Mesendoderm (in vitro differentiated cells): ENCODE results near the gene TRIM67. TPM values are rescaled to one million over a fixed set of nuclear protein-coding genes. Genes with fewer than 3 reads are reported as not detected.

ENCODE experiments used
- DNase-seq: peaks from one replicate; pipeline ENCODE4 v3.0.0; 2013
- H2AK5ac ChIP-seq: 2 replicates; pipeline ENCODE4 v1.6.1; 2013; ENCODE audit warnings: low read length, inconsistent platforms
- H2BK120ac ChIP-seq: 2 replicates; pipeline ENCODE4 v1.6.1; 2013; ENCODE audit warnings: low read depth, mild to moderate bottlenecking, low read length, moderate library complexity, mixed read lengths
- H2BK15ac ChIP-seq: replicated peaks from 2 replicates; pipeline ENCODE4 v1.6.1; 2013; ENCODE audit warnings: low read depth, mild to moderate bottlenecking, moderate library complexity
- H2BK5ac ChIP-seq: 2 replicates; pipeline ENCODE4 v1.6.1; 2013; ENCODE audit warnings: low read length, inconsistent platforms
- H3K18ac ChIP-seq: 2 replicates; pipeline ENCODE4 v1.6.1; 2013; ENCODE audit warnings: mild to moderate bottlenecking, low read length, mixed read lengths
- H3K23ac ChIP-seq: one replicate; pipeline ENCODE4 v1.6.1; 2013; ENCODE audit warnings: low read length
- H3K27ac ChIP-seq: 2 replicates; pipeline ENCODE4 v1.5.1; 2013; ENCODE audit warnings: low read depth, mild to moderate bottlenecking, inconsistent platforms, low read length, moderate library complexity
- H3K27me3 ChIP-seq: 2 replicates; pipeline ENCODE4 v1.6.1; 2013; ENCODE audit warnings: low read length, control low read depth, mild to moderate bottlenecking, inconsistent platforms; ENCODE audit not compliant: insufficient read depth, poor library complexity
- H3K36me3 ChIP-seq: 2 replicates; pipeline ENCODE4 v1.6.1; 2013; ENCODE audit warnings: low read length, inconsistent platforms; ENCODE audit not compliant: control insufficient read depth, insufficient read depth
- H3K4ac ChIP-seq: one replicate; pipeline ENCODE4 v1.6.1; 2013; ENCODE audit warnings: low read depth, mild to moderate bottlenecking, low read length, moderate library complexity
- H3K4me1 ChIP-seq: 2 replicates; pipeline ENCODE4 v1.6.1; 2013; ENCODE audit warnings: low read depth, low read length, inconsistent platforms; ENCODE audit not compliant: control insufficient read depth
- H3K4me2 ChIP-seq: 2 replicates; pipeline ENCODE4 v1.6.1; 2013; ENCODE audit warnings: low read length
- H3K4me3 ChIP-seq: 2 replicates; pipeline ENCODE4 v1.5.1; 2013; ENCODE audit warnings: mild to moderate bottlenecking, low read length
- H3K56ac ChIP-seq: one replicate; pipeline ENCODE4 v1.6.1; 2013; ENCODE audit warnings: low read length
- H3K79me1 ChIP-seq: 2 replicates; pipeline ENCODE4 v1.6.1; 2013; ENCODE audit warnings: low read length, inconsistent platforms
- H3K79me2 ChIP-seq: 2 replicates; pipeline ENCODE4 v1.6.1; 2013; ENCODE audit warnings: mild to moderate bottlenecking, low read length; ENCODE audit not compliant: control insufficient read depth, insufficient read depth
- H3K9ac ChIP-seq: 2 replicates; pipeline ENCODE4 v1.6.1; 2013; ENCODE audit warnings: low read length, inconsistent platforms
- H4K5ac ChIP-seq: one replicate; pipeline ENCODE4 v1.6.1; 2013; ENCODE audit warnings: low read length
- H4K8ac ChIP-seq: one replicate; pipeline ENCODE4 v1.6.1; 2013; ENCODE audit warnings: low read depth, mild to moderate bottlenecking, control low read depth, low read length, moderate library complexity
- WGBS: extraction: QIAGEN DNeasy Blood & Tissue Kit; methylation state at CpG from one replicate; pipeline ENCODE4 v1.1.7; 2013; ENCODE audit warnings: low lambda C conversion rate, missing lambda C conversion rate; ENCODE audit not compliant: insufficient coverage; ENCODE audit errors: extremely low coverage; 5-methylcytosine and 5-hydroxymethylcytosine counted together
- polyA plus RNA-seq, 2 experiments: library from polyadenylated mRNA; stranded (reverse); fragments of 200-250 nt; gene quantifications; one replicate each; pipeline ENCODE4 v1.2.3, GENCODE V29; 2013

Gene TRIM67
- polyA plus RNA-seq (2013, experiment 1 of 2): under 0.01 TPM
- not detected for polyA plus RNA-seq (2013, experiment 2 of 2)

DNA sequence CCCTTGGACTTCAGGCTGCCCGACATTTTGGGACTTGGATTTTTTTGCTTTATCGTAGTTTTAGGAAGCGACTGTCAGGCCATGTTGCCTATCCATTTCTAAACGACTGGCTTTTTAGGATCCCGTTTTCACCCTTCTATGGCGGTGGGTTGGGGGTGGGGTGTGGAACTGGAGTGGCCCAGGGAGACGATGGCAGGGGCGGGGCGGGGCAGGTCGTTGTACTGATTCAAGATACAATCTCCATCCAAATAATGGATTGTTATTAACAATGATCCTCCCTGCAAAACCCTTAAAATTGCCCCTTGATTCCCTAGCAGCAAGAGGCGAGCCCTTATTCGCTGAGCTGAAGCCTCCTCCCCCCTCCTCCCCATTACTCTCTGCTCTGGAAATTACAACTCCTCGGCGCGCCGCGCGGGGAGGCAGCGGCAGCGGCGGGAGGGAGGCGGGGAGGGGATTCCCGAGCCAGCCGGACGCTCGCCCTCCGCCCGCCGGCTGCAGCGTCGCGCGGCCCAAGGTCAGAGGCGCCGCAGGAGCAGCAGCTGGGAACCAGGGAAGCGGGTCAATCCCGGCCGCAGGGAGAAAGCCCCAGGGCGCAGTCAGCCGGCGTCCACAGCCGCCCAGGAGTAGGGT, at the start of gene TRIM67:
TSS of gene TRIM67 (plus strand) at position 392 of the 630 bp plus-strand sequence. CDS start 912 bp downstream, outside the sequence.
- Histone ChIP-seq H3K4me1 (no peaks in the 10 kb centered on the region), H2BK120ac (no peak within 1 kb of the TSS), H3K79me2 (no peaks in the 10 kb centered on the region), H3K56ac (no peak within 1 kb of the TSS), H3K18ac (no peak within 1 kb of the TSS), H3K9ac (no peak within 1 kb of the TSS), H3K23ac (no peak within 1 kb of the TSS), H3K4me3 (no peak within 1 kb of the TSS), H2BK5ac (no peak within 1 kb of the TSS), H3K36me3 (no peaks in the 10 kb centered on the region), H2AK5ac (no peak within 1 kb of the TSS), H3K27ac (no peak within 1 kb of the TSS), H3K79me1 (no peaks in the 10 kb centered on the region), H3K4ac (no peak within 1 kb of the TSS), H4K5ac (no peak within 1 kb of the TSS), H4K8ac (no peak within 1 kb of the TSS), H3K27me3 (peaks cover 41% of the 10 kb centered on the region), H3K4me2 (peak within 1 kb of the TSS; percentile 44), H2BK15ac (no peak within 1 kb of the TSS)
- no CpG with 5 or more reads among the region's 42 CpGs for WGBS
- DNase-seq: peak; percentile 60

- H3K4ac ChIP-seq: no peak overlapping the region
- no peaks in the 10 kb centered on the region for H3K79me2 ChIP-seq
- no peaks in the 10 kb centered on the region for H3K27me3 ChIP-seq
- DNase-seq: no peak
- H3K79me1 ChIP-seq: no peaks in the 10 kb centered on the region
- H3K27ac ChIP-seq: no peak overlapping the region
- H4K5ac ChIP-seq: no peak overlapping the region
- H4K8ac ChIP-seq: no peak overlapping the region
- WGBS: no CpG with 5 or more reads among the region's 1 CpG
- no peak overlapping the region for H3K4me3 ChIP-seq
- no peak overlapping the region for H2AK5ac ChIP-seq
- H3K9ac ChIP-seq: no peak overlapping the region
- H2BK5ac ChIP-seq: no peak overlapping the region
- no peak overlapping the region for H2BK15ac ChIP-seq
- no peaks in the 10 kb centered on the region for H3K4me1 ChIP-seq
- no peak overlapping the region for H2BK120ac ChIP-seq
- H3K23ac ChIP-seq: no peak overlapping the region
- no peak overlapping the region for H3K4me2 ChIP-seq
- no peaks in the 10 kb centered on the region for H3K36me3 ChIP-seq
- H3K56ac ChIP-seq: no peak overlapping the region
- H3K18ac ChIP-seq: no peak overlapping the region
Measured at GRCh38 chr1:231116738-231117137, 45.1 kb upstream of the TRIM67 start.

- Histone ChIP-seq H4K8ac (no peak overlapping the region), H2BK5ac (no peak overlapping the region), H3K4me3 (no peak overlapping the region), H3K4me1 (no peaks in the 10 kb centered on the region), H2BK15ac (no peak overlapping the region), H3K4ac (no peak overlapping the region), H3K36me3 (no peaks in the 10 kb centered on the region), H3K79me1 (no peaks in the 10 kb centered on the region), H3K18ac (no peak overlapping the region), H4K5ac (no peak overlapping the region), H2BK120ac (no peak overlapping the region), H3K4me2 (no peak overlapping the region), H3K56ac (no peak overlapping the region), H3K23ac (no peak overlapping the region), H3K27ac (no peak overlapping the region), H3K79me2 (no peaks in the 10 kb centered on the region), H3K9ac (no peak overlapping the region), H3K27me3 (no peaks in the 10 kb centered on the region), H2AK5ac (no peak overlapping the region)
- WGBS: no CpG with 5 or more reads among the region's 8 CpGs
- DNase-seq: peak; percentile 18
Measured at GRCh38 chr1:231118704-231119453, 43.0 kb upstream of the TRIM67 start.

GRCh38 chr1:231121533-231121932, 40.3 kb upstream of the TRIM67 start:
- Histone ChIP-seq H2BK15ac (no peak overlapping the region), H2BK120ac (no peak overlapping the region), H3K18ac (no peak overlapping the region), H3K23ac (no peak overlapping the region), H3K9ac (no peak overlapping the region), H3K27me3 (no peaks in the 10 kb centered on the region), H3K79me1 (no peaks in the 10 kb centered on the region), H4K5ac (no peak overlapping the region), H3K4ac (no peak overlapping the region), H3K36me3 (no peaks in the 10 kb centered on the region), H3K4me2 (no peak overlapping the region), H2BK5ac (no peak overlapping the region), H3K4me3 (no peak overlapping the region), H4K8ac (no peak overlapping the region), H3K79me2 (no peaks in the 10 kb centered on the region), H3K4me1 (no peaks in the 10 kb centered on the region), H3K27ac (no peak overlapping the region), H2AK5ac (no peak overlapping the region), H3K56ac (no peak overlapping the region)
- no peak for DNase-seq
- WGBS: no CpG with 5 or more reads among the region's 1 CpG

GRCh38 chr1:231122143-231122542, 39.7 kb upstream of the TRIM67 start:
- Histone ChIP-seq H3K4me3 (no peak overlapping the region), H3K4me2 (no peak overlapping the region), H3K56ac (no peak overlapping the region), H3K23ac (no peak overlapping the region), H4K5ac (no peak overlapping the region), H4K8ac (no peak overlapping the region), H3K79me2 (no peaks in the 10 kb centered on the region), H3K79me1 (no peaks in the 10 kb centered on the region), H2BK120ac (no peak overlapping the region), H3K4me1 (no peaks in the 10 kb centered on the region), H3K27ac (no peak overlapping the region), H3K4ac (no peak overlapping the region), H2BK15ac (no peak overlapping the region), H3K9ac (no peak overlapping the region), H3K27me3 (no peaks in the 10 kb centered on the region), H2AK5ac (no peak overlapping the region), H3K36me3 (no peaks in the 10 kb centered on the region), H3K18ac (no peak overlapping the region), H2BK5ac (no peak overlapping the region)
- no peak for DNase-seq
- WGBS: no CpG with 5 or more reads among the region's 2 CpGs
